HL-60 (cell line): Measurements from ENCODE around the gene VEGFB.

Experiments used
- DNase-seq, 2 experiments: peaks; one replicate each; pipeline ENCODE4 v3.0.0-alpha.2; 2010 to 2020; ENCODE audit warnings: low read depth in 1 of 2, low spot score in 1 of 2
- H3K27ac ChIP-seq: fragments of 250-450 bp; sonication (Bioruptor Pico); replicated peaks from 2 replicates; pipeline ENCODE4 v1.5.1; 2020; ENCODE audit warnings: mild to moderate bottlenecking, moderate library complexity
- H3K27me3 ChIP-seq: fragments of 250-450 bp; sonication (Bioruptor Pico); 2 replicates; pipeline ENCODE4 v1.5.1; 2021; ENCODE audit warnings: mild to moderate bottlenecking, moderate library complexity; ENCODE audit not compliant: insufficient read depth, poor library complexity, severe bottlenecking
- H3K4me3 ChIP-seq: replicated peaks from 2 replicates; pipeline ENCODE4 v1.5.1; 2011; ENCODE audit warnings: mild to moderate bottlenecking, control low read depth, low read length; ENCODE audit not compliant: insufficient read depth
- CTCF ChIP-seq: IDR thresholded peaks from one replicate; pipeline ENCODE4 v1.5.1; 2011; ENCODE audit warnings: low read length, control low read depth, inconsistent platforms; ENCODE audit not compliant: insufficient read depth
- GABPA ChIP-seq: IDR thresholded peaks from 2 replicates; pipeline ENCODE4 v1.6.1; 2012; ENCODE audit warnings: low read depth
- POLR2AphosphoS5 ChIP-seq: IDR thresholded peaks from 2 replicates; pipeline ENCODE4 v1.6.1; 2012; ENCODE audit warnings: low read depth
- REST ChIP-seq: IDR thresholded peaks from 2 replicates; pipeline ENCODE4 v1.6.1; 2012; ENCODE audit warnings: low read depth; ENCODE audit not compliant: insufficient replicate concordance
- SPI1 ChIP-seq: IDR thresholded peaks from 2 replicates; pipeline ENCODE4 v1.6.1; 2012; ENCODE audit warnings: low read depth, mild to moderate bottlenecking, borderline replicate concordance

VEGFB gene

GRCh38 chr11:64186492-64187165, 47.8 kb upstream of the VEGFB start:
- H3K27ac ChIP-seq: no peak overlapping the region; the same call in 1 of the 2 replicates
- H3K27me3 ChIP-seq: no peaks in the 10 kb centered on the region
- TF ChIP-seq POLR2AphosphoS5: no peak
- no peak for TF ChIP-seq REST
- no peak for TF ChIP-seq GABPA
- no peak for TF ChIP-seq SPI1
- TF ChIP-seq CTCF: no peak
- H3K4me3 ChIP-seq: no peak overlapping the region
- peak; percentile 21 to 29 for DNase-seq

DNA sequence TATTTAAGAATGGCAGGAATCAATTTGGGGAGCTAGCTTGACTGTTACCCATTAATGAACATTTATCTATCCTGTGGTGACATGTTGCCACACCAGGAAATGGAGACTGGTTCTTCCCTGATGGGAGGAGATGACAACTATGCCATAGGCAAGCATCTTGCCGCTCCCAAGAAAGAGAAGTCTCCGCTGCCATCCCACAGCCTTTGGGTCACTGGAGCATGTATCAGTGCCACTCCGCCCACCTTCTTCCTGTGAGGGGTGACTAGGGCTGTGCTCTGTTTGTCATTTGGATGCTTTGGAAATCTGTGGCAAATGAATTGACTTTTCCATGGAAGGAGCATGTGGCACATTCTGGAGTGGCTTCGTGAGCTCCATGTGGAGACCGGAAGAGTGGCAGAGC, 42.0 kb upstream of the VEGFB start:
- TF ChIP-seq GABPA (no peak), CTCF (no peak), POLR2AphosphoS5 (no peak), SPI1 (no peak), REST (no peak)
- DNase-seq: no peak
- Histone ChIP-seq H3K4me3 (no peak overlapping the region), H3K27me3 (no peaks in the 10 kb centered on the region), H3K27ac (no peak overlapping the region)

DNA sequence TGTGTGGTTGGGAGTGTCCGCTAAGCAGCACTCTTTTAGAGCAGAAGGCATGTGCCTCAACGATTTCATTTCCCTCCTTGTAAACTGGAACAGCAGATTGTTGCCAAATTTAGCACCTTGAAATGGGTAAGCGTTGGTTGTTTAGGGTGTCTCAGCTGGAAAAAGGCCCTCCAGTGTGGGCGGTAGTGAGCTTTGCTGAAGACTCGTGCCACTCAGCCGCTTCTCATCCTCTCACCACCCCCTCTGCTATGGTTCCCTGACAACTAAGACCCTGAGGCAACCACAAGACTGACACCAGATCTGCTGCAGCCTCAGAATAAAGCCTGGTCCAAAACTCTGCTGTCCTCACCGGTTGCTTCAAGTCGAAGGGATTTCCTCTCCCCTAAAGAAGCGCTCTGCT, 37.8 kb upstream of the VEGFB start:
- DNase-seq: no peak
- no peak overlapping the region for H3K27ac ChIP-seq
- H3K27me3 ChIP-seq: no peaks in the 10 kb centered on the region
- no peak overlapping the region for H3K4me3 ChIP-seq
- TF ChIP-seq POLR2AphosphoS5: no peak

- no peak overlapping the region for H3K4me3 ChIP-seq
- H3K27ac ChIP-seq: no peak overlapping the region
- TF ChIP-seq REST (no peak), SPI1 (no peak)
- DNase-seq: no peak
- no peaks in the 10 kb centered on the region for H3K27me3 ChIP-seq
These were observed 35.9 kb upstream of the VEGFB start for GRCh38 chr11:64198511-64198910.
